Ascending aorta (tissue), 2 donors: ENCODE data around the gene ING5. TPM values are rescaled to one million over a fixed set of nuclear protein-coding genes. Genes with fewer than 3 reads are reported as not detected.

ENCODE experiments used
- DNase-seq, 2 donors: peaks; one replicate each; pipeline ENCODE4 v3.0.0-alpha.2; 2019; ENCODE audit warnings: low spot score in 2 of 2
- H3K27ac ChIP-seq, 2 donors: fragments of 200-600 bp; sonication (generic); one replicate each; pipeline ENCODE4 v1.5.1; 2016 to 2017; ENCODE audit warnings: mild to moderate bottlenecking in 1 of 2
- H3K27me3 ChIP-seq: fragments of 200-600 bp; sonication (generic); one replicate; pipeline ENCODE4 v1.5.1; 2017
- H3K36me3 ChIP-seq, 2 donors: fragments of 200-600 bp; sonication (generic); one replicate each; pipeline ENCODE4 v1.5.1; 2016
- H3K4me1 ChIP-seq, 2 donors: fragments of 200-600 bp; sonication (generic); one replicate each; pipeline ENCODE4 v1.5.1; 2016 to 2017; ENCODE audit warnings: mild to moderate bottlenecking in 1 of 2
- H3K4me3 ChIP-seq, 2 donors: fragments of 200-600 bp; sonication (generic); one replicate each; pipeline ENCODE4 v1.5.1; 2016 to 2017; ENCODE audit warnings: mild to moderate bottlenecking in 1 of 2
- H3K9me3 ChIP-seq, 2 donors: fragments of 200-600 bp; sonication (generic); one replicate each; pipeline ENCODE4 v1.5.1; 2016
- intact Hi-C: fragments of 100-400 bp; cut with DNase I; formaldehyde crosslinking; loops from one replicate; pipeline ENCODE4 v1.15.1; 2023
- total RNA-seq: library from RNA; depleted of rRNA; stranded (reverse); fragments of >200 nt; gene quantifications from one replicate; pipeline ENCODE4 v1.1.0, GENCODE V29; 2016
- TF ChIP-seq, protein P1 (sequence below), 3 experiments: fragments of 200-600 bp in 2 of 3; fragments of 450-650 bp in 1 of 3; sonication (generic) in 2 of 3; IDR thresholded peaks; one replicate each; pipeline ENCODE4 v1.5.1; 2016 to 2019; ENCODE audit warnings: antibody characterized with exemption in 3 of 3, mild to moderate bottlenecking in 1 of 3, moderate library complexity in 1 of 3

The ING5 gene
- total RNA-seq, 1 donor from 2014 or later, result 38.1 TPM

DNA sequence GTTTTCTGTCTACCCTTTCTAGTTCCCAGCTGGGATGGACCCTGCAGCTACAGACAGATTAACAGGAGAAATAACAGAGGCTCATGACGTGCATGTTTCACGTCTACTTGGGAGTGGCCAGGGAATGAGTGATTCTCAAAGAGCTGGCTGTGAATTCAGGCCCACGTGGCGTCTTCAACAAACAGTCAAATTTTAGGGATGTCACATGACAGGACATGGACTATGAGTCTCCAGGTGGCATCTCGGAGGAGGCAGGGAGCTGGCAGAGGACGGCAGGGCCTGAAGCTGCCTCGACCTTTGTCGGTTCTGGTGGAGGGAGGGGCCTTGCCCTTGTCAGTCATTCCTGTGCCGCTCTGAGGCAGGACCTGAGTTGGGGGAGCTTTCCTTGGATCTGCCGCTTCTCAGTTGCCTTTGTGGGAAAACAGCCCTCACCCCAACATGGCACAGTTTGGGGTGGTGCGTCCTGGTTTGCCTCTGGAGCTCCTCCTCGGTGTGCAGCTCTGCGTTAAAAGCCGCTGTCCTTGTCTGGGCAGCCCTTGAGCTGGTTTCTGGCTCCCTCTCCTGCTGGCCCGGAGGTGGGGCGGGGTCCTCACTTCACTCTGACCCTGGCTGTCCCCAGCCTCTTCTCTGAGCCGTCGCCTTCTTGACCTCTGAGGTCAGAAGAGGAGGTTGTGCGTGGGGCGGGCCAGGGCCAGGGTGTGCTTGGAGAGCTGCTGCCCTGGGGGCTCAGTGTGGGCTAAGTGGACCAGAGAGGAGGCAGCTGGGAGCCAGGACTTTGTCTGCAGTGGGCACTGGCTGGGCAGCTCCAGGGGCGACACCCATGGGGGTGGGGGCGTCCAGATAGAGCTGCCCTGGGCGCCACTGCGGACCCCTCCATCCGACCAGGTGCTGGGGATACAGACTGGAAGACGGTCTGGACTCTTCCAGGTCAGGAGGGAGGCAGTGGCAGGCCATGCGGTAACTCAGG, 62.7 kb downstream of the ING5 start:
- H3K4me3 ChIP-seq, result no peak overlapping the region
- H3K36me3 ChIP-seq, result peaks cover 5 to 14% of the 10 kb centered on the region in 2 donors
- intact Hi-C loops, result no loop called here
- H3K9me3 ChIP-seq, result no peaks in the 10 kb centered on the region
- no peak for DNase-seq
- no peak overlapping the region for H3K27ac ChIP-seq
- TF ChIP-seq, protein P1, sequence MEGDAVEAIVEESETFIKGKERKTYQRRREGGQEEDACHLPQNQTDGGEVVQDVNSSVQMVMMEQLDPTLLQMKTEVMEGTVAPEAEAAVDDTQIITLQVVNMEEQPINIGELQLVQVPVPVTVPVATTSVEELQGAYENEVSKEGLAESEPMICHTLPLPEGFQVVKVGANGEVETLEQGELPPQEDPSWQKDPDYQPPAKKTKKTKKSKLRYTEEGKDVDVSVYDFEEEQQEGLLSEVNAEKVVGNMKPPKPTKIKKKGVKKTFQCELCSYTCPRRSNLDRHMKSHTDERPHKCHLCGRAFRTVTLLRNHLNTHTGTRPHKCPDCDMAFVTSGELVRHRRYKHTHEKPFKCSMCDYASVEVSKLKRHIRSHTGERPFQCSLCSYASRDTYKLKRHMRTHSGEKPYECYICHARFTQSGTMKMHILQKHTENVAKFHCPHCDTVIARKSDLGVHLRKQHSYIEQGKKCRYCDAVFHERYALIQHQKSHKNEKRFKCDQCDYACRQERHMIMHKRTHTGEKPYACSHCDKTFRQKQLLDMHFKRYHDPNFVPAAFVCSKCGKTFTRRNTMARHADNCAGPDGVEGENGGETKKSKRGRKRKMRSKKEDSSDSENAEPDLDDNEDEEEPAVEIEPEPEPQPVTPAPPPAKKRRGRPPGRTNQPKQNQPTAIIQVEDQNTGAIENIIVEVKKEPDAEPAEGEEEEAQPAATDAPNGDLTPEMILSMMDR (IDR thresholded peaks at IDR 0.05), result no peak
- H3K4me1 ChIP-seq, result no peaks in the 10 kb centered on the region
- no peaks in the 10 kb centered on the region for H3K27me3 ChIP-seq

DNA sequence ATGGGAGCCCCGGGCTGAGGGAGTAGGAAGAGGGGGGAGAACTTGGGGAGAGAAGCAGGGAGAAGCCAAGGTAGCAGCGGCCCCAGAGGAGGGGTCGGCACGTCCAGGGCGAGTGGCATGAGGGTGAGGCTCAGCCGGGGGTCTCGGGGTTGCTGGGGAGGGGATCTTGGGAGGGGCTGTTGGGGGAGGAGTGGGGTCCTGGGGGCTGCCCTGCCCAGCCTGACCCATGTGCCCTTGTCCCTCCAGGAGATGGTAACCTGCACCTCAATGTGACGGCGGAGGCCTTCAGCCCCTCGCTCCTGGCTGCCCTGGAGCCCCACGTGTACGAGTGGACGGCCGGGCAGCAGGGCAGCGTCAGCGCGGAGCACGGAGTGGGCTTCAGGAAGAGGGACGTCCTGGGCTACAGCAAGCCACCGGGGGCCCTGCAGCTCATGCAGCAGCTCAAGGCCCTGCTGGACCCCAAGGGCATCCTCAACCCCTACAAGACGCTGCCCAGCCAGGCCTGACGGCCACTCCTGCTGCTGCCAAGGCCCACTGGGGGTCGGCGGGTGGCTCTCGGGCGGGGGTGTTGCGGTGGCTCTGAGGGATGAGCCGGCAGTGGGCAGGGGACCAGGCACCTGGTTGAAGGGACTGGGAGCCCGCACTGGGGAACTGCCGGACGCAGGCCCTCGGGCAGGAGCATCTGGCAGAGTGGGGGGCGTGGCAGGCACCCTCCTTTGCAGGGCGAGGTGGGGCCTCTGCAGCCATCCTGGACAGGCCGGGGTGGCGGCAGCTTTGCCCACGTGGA, 65.8 kb downstream of the ING5 start:
- intact Hi-C loops, result no loop called here
- no peaks in the 10 kb centered on the region for H3K27me3 ChIP-seq
- no peaks in the 10 kb centered on the region for H3K4me1 ChIP-seq
- no peak overlapping the region for H3K27ac ChIP-seq
- DNase-seq, result no peak
- peaks cover 0 to 13% of the 10 kb centered on the region in 2 donors for H3K36me3 ChIP-seq
- TF ChIP-seq, protein P1 (IDR thresholded peaks at IDR 0.05), result no peak
- H3K4me3 ChIP-seq, result no peak overlapping the region
- no peaks in the 10 kb centered on the region for H3K9me3 ChIP-seq

DNA sequence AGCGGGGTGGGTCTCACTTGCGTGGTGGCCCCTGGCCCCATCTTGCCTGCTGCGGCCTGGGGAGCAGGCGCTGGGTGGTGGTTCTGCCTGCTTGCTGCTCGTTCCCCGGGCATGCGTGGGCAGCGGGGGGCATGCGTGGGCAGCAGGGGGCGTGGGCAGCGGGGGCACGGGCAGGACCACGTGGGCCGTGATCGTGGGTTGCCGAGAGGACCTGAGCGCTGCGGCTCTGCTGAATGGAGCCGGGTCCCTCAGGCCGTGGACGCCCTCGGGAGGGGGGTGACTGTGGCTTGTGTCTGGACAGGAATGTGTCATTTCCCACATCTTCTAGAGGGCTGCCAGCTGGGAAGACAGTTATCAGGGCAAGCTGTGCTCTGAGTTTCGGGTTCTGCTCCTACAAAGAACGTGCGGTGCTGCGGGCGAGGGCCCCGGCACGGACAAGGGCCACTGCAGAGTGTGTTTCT, 66.4 kb downstream of the ING5 start:
- H3K9me3 ChIP-seq, result no peaks in the 10 kb centered on the region
- no peak for DNase-seq
- TF ChIP-seq, protein P1 (IDR thresholded peaks at IDR 0.05), result no peak
- no peak overlapping the region for H3K27ac ChIP-seq
- intact Hi-C loops, result no loop called here
- H3K4me1 ChIP-seq, result no peaks in the 10 kb centered on the region
- H3K27me3 ChIP-seq, result no peaks in the 10 kb centered on the region
- peaks cover 0 to 11% of the 10 kb centered on the region in 2 donors for H3K36me3 ChIP-seq
- no peak overlapping the region for H3K4me3 ChIP-seq

DNA sequence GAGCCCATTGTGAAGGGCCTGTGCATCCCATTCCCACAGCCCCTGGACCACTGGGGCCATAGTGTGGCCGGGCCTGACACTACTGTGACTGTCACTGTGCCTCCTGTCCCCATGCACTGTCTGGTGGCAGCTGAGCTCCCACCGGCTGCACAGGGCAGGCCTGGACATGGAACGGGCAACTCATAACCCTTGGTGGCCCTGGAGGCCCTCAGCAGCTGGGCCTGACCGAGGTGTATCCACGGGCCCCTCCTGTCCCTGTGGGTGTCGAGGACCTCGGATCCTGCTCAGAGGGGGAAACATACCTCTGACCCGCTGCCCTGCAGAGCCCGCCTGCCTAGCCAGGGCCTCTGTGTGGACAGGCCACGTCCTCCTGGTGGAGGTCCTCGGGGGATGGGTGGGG, 67.0 kb downstream of the ING5 start:
- intact Hi-C loops, result no loop called here
- no peak for DNase-seq

DNA sequence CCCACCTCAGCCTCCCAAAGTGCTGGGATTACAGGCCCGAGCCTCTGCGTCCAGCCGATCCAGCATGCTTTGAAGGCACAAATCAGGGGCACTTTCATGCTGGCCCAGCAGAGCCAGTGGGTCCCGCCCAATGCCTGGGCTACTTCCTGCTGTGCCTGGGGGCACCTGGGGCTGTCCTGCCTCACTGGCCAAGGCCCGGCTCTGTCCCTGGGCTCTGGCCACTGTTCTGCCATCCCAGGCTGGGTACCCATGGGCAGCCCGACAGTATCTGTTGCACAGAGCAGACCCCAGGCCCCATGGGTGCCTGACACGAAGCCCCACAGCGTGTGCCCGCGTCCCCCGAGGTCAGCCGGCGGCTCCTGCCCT, 68.0 kb downstream of the ING5 start:
- intact Hi-C loops, result no loop called here
- Histone ChIP-seq H3K27ac (no peak overlapping the region), H3K36me3 (peaks cover 0 to 6% of the 10 kb centered on the region in 2 donors), H3K9me3 (no peaks in the 10 kb centered on the region), H3K4me3 (no peak overlapping the region), H3K27me3 (peaks cover 4% of the 10 kb centered on the region), H3K4me1 (no peaks in the 10 kb centered on the region)
- TF ChIP-seq, protein P1 (IDR thresholded peaks at IDR 0.05), result no peak
- DNase-seq, result no peak

More for the DNA sequence above, 67.0 kb downstream of the ING5 start:
- TF ChIP-seq, protein P1 (IDR thresholded peaks at IDR 0.05), result no peak
- no peaks in the 10 kb centered on the region for H3K4me1 ChIP-seq
- H3K36me3 ChIP-seq, result peaks cover 0 to 6% of the 10 kb centered on the region in 2 donors
- H3K27ac ChIP-seq, result no peak overlapping the region
- no peaks in the 10 kb centered on the region for H3K27me3 ChIP-seq
- H3K4me3 ChIP-seq, result no peak overlapping the region
- H3K9me3 ChIP-seq, result no peaks in the 10 kb centered on the region
